HG03442 (cell line): ENCODE results near the gene DCAF12.
A peak's percentile ranks its signal among the peaks of the same experiment; 100 is the strongest.
"Not testable (repeated sequence)": the region's sequence is repeated elsewhere in the genome, so short reads cannot be mapped to it uniquely, and the experiment has no call there.

Experiments
- ATAC-seq: cut with Tn5 transposase; IDR thresholded peaks from one replicate; pipeline ENCODE4 v1.9.1; 2021; ENCODE audit warnings: mild to moderate bottlenecking, moderate library complexity; ENCODE audit not compliant: unreplicated experiment

DCAF12 gene

DNA sequence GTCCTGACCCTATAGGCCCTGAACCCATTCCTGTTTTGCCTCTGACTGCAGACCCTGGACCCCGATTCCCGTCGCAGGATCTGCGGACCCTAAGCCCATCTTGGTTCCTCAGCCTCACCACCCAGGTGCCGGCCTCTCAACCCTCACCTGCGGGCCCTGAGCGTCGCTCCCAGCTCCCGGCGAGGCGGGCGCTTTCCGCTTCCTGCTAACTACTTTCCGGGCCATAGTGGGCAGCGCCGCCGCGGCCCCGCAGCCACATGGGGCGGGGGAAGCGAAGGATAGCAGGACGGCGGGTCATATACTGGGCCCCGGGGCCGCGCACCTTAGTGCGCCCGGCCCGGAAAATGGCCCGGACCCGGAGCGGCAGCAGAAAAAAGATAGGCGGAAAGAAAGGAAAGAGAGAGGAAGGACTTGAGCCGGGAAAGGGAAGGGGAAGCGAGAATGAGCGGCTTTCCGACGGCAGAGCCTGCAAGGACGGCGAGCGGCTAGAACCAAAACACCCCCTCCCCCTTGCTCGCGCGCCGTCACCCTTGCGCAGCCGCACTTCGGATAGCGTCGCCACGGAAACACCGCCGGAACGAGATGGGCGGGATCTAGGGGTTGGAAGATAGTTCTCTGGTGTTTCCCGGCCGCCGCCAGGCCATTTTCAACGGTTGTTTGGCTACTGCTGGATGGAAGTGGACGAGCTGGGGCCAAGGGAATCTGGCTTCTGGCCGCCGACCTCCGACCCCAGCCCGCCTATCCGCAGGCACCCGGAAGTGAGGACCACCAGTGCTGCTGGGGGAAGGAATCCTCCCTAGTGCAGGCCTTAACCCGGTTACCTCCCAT, at the start of gene DCAF12:
DCAF12 (minus strand) TSS at position 492 of the 828 bp plus-strand sequence; CDS start at position 225, 267 bp downstream.
- peak; percentile 84 for ATAC-seq

DNA sequence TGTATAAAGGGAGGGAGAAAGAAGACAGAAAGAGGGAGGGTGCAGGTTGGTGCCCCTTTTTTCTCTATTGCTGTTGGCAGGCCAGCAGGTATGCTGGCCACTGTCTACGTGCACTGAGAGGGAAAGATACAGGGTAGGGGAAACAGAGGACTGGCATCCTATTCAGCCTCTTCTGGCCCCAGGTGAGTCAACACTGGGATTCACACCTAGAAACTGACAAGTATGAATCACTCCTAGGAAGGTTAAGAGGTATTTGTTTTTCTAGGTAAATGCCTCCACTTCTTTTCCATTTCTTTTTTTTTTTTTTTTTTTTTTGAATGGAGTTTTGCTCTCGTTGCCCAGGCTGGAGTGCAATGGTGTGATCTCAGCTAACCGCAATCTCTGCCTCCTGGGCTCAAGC, 49.6 kb upstream of the DCAF12 start:
- ATAC-seq, result no peak

DNA sequence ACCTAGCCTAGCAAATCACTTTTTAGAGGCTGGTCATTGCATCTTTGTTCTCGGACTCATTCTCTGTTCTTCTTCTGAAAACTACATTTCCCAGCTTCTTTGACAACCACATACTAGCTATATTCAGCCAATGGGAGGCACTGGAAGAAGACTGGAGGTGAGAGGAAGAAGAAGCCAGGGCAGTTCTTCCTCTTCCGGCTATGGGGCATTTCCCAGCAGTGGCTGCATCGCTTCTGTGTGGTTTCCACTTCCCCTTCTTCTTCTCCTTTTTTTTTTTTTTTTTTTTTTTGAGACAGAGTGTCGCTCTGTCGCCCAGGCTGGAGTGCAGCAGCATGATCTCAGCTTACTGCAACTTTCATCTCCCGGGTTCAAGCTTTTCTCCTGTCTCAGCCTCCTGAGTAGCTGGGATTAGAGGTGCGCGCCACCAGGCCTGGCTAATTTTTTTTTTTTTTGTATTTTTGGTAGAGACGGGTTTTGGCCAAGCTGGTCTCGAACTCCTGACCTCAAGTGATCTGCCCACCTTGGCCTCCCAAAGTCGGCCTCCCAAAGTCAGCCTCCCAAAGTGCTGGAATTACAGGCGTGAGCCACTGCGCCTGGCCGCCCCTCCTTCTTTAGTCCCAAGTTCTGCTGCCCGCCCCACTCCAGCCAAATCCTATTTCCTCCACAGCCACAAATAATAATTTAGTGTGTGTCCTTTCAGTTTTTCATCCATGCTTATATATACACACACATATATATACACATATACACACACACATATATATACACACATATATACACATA, 45.4 kb upstream of the DCAF12 start:
- no peak for ATAC-seq

DNA sequence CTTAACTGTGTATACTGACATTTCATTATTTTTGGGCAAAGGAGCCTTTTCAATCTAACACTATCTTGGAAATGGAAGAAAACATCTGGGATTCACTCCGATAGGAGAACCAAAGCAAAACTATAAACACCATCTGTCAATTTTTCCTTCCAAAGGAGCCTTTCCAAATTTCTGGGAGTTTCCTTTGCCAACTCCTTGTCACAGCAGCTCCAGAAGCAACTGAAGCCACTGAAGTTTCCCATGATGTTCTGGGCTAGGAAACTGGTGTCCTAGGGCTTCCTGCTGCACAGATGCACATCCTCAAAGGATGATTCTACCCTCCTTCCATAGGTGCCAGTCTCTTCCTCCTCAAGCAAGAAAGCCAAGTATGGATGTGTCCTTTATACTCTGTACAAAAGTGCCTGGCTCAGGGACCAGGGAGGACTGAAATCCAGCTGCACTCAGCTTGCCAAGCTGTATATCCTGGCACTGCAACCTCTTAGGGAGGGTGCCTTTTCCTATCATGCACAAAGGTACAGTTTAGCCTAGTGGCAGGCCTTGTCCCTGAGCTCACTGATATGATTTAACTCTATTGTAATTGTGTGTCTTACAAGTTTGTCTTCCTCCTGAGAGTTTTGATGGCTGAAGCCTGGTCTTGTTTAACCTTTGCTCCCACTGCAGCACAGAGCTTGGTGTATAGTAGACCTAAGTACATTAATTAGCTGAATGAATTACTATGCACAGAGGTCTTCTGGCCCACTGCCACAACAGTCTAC, 43.9 kb upstream of the DCAF12 start:
- no peak for ATAC-seq

DNA sequence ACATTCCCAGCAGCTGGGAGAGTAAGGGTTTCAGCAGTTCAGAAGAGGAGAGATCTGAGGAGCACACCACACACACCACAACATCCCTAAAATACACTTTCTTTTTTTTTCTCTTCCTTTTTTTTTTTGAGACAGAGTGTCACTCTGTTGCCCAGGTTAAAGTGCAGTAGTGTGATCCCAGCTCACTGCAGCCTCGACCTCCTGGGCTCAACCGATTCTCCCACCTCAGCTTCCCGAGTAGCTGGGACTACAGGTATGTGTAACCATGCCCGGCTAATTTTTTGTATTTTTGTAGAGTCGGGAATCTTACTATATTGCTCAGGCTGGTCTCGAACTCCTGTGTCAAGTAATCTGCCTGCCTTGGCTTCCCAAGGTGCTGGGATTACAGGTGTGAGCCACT, 42.6 kb upstream of the DCAF12 start:
- ATAC-seq, result no peak

DNA sequence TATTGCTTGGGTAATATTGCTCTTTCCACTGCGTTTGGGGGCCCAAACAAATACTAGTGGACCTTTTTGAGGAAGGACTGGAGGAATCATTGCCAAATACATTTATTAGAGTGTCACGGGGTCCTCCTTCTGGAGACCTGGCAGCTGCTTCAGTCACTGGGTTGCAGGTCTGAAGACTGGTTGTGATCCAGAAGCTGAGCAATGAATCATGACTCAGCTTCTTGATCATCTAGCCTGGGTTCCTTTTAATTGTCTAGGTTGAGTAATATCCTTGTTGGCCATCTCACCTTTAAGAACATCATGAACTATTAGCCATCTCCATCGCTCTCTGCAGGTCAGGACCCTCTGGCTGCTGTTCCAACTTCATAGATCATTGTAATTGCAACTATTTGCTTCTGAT, 36.9 kb upstream of the DCAF12 start:
- no peak for ATAC-seq

DNA sequence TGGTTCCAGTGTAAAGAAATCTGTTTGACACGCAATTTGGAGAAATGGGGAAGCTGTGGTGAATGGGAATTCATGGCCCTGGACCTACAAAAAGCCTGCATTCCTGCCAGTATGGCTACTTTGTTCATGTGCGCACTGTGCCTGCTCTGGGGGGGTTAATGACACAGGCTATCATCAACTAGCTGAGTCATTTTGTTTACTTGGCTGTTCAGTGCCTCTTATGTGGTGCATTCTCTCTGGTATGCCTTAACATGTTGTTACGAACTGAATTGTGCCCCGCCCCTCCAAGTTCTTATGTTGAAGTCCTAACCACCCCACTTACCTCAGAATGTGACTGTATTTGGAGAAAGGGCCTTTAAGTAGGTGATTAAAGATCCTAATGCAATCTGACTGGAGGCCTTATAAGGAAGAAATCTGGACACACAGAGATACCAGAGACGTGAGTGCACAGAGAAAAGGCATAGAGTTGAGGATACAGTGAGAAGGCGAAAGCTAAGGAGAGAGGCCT, 31.9 kb upstream of the DCAF12 start:
- ATAC-seq, result no peak

DNA sequence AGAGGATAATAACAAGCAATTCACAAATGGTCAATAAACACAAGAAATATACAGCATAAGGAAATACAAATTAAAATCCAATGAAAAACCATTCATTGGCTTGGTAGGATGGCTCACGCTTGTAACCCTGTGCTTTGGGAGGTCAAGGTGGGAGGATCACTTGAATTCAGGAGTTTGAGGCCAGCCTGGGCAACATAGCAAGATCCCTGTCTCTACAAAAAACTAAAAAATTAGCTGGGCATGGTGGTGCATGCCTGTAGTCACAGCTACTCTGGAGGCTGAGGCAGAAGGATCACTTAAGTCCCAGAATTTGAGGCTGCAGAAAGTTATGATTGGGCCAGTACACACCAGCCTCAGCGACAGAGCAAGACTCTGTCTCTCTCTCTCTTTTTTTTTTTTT, 31.4 kb upstream of the DCAF12 start:
- no peak for ATAC-seq

DNA sequence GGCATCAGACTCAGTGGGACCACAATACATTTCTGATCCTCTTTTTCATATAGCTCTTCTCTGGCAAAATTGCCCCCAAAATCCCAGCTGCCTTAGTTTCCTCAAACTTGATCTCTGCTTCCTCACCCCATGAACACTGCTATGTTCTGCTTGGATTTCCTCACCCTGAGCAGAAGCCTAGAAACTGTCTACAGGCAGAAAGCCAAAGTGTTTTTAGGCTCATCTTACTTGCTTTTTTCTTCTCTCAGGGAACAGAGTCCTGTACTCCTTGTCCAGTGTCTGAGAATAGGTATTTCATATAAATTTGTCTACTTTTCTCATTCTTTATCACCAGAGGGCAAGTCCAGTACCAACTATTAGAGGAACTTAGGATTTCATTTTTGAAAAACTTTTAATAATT, 30.8 kb upstream of the DCAF12 start:
- no peak for ATAC-seq

DNA sequence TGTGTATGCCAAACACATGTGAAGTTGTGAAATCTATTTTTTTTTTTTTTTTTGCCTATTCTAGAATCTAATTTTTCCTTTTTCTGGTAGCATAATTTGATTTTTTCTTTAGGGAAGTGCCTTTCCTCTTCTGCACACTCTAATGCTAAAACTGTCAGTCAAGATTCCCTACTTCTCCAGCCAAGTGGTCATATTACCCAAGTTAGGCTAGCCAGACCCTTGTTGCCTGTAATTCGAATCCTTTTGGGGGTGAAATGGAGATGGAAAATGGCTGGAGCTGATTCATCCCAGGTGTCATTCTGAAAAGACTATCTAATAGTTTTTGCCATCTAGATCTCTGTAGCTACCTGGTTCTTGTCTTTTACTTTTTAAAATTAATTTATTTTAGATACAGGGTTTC, 27.6 kb upstream of the DCAF12 start:
- no peak for ATAC-seq

DNA sequence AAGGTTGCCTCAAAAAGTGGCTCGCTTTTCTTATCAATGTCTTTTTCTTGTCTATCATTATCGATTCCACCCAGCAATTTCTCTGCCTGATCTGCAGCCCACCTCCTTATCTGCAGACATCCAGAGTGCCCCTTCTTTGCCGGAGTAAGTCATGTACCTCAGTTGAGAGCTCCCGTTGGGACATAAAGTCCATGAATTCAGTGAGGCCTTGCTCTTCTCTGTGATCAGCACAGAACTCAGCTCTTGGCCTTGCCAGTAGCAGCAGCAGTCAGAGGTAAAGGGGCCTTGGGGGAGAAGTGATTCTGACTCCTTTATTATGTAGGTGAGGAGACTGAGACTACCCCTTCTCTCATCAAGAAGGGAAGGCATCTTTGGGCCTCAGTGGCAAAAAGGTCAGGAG, 24.9 kb upstream of the DCAF12 start:
- ATAC-seq, result no peak

DNA sequence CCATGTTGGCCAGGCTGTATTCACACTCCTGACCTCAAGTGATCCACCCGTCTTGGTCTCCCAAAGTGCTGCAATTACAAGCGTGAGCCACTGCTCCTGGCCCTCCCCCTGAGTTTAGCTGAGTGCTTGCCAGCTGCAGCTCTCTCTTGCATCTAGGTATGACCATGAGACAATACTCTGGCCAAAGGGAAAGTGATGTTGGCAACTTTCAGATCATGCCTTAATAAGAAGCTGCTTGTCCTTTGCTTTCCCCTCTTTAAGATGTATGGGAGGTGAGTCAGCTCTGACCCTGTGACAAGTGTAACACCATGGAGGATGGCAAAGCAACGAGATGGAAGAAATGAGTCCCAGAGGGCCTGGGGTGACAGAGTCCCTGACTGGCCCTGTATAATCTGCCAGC, 18.7 kb upstream of the DCAF12 start:
- ATAC-seq, result no peak

DNA sequence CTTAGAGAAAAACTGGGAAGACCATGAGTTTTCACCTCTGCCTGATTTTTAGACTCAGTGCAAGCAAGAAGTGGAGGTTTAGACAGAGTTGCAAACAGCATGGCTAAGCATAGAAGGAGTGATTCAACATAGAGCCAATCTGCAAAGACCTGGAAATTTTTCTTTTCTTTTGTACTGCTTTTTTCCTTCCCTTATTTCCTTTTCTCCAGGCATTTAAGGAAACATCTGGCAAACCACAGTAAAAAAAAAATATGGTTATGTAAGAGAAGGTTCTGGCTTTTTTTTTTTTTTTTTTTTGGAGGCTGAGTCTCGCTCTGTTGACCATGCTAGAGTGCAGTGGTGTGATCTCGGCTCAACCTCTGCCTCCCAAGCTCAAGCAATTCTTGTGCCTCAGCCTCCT, 16.6 kb upstream of the DCAF12 start:
- ATAC-seq, result no peak

DNA sequence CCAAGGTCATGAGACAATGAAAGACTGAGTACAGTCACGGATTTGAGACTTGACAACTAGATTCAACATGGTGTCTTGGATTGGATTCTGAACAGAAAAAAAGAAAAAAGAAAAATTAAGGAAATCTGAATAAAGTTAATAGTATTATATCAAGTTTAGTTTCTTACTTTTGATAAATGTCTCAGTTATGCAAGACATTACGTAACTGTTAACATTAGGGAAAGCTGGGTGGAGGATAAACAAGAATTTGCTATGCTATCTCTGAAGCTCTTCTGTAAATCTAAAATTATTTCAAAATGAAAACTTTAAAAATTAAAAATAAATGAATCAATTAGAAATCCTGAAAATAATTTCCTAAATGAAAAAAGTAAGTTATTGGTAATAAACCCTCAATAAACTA, 14.4 kb upstream of the DCAF12 start:
- ATAC-seq, result no peak

DNA sequence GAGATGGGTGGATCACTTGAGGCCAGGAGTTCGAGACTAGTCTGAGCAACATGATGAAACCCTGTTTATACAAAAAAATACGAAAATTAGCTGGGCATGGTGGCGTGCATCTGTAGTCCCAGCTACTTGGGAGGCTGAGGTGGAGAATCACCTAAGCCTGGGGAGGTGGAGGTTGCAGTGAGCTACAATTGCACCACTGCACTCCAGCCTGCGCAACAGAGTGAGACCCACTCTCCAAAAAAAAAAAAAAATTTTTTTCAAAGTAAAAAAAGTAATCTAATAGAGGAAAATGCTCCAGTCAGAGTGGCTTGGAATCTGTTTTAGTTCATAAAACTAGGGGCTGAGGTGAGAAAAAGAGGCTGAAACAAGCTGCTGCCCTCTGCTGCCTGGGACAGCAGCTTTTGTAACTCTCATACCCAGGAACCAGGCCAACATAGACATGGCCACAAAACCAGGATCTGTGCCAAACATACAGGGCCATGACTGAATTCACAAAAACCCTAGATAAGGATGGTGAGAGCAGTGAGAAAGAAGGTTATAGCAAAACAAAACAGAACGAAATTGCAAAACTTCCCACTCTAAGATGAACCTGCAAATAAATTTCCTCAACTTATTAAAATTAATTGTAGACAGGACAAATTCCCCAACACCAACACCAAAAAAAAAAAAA, 13.1 kb upstream of the DCAF12 start:
- ATAC-seq, result no peak

DNA sequence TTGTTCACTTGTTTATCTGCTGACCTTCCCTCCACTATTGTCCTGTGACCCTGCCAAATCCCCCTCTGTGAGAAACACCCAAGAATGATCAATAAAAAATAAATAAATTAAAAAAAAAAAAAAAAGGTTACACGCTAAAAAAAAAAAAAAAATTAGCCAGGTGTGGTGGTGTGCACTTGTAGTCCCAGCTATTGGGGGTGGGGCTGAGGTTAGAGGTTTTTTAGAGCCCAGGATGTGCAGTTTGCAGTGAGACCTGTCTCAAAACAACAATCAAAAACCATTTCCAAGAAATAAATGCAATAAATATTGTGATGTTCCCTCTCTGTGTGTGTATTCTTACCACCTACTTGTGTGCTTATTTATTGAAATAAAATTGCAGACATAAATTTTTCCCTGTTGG, 12.1 kb upstream of the DCAF12 start:
- not testable (repeated sequence) for ATAC-seq

DNA sequence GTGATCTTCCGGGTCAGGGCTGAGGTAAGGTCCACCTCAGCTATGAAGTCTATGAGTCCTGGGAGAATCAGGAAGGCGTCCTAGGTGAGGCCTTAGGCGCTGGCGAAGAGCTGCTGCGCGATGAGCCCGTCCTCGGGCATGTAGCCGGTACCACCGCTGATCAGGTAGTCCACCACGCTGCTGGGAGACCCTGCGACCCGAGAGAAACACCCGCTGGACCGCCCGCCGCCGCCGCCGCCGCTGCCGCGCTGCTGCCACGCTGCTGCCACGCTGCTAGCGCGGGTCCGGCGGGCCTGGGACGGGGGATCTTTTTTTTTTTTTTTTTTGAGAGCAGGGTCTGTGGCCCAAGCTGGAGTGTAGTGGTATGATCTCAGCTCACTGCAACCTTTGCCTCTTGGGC, 8.0 kb upstream of the DCAF12 start:
- ATAC-seq, result no peak

DNA sequence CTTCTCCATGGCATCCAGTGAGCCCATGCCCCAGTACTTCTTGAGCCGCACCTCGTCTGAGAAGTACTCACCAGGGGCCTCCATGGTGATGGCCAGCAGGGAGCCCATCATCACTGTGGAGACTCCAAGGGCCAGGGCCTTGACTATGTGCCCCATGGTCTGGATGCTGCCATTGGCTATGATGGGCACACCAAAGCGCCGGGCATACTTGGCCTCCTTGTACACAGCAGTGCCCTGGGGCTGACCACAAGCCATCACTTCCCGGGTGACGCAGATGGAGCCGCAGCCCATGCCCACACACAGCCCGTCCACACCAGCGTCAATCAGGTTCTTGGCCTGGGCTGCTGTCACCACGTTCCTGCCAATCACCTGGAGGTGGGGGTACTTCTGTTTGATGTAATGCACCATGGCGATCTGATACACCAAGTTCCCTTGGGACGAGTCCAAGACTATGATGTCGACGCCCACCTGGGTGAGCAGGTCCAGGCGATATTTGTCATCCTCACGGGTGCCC, 7.0 kb upstream of the DCAF12 start:
- ATAC-seq, result no peak

DNA sequence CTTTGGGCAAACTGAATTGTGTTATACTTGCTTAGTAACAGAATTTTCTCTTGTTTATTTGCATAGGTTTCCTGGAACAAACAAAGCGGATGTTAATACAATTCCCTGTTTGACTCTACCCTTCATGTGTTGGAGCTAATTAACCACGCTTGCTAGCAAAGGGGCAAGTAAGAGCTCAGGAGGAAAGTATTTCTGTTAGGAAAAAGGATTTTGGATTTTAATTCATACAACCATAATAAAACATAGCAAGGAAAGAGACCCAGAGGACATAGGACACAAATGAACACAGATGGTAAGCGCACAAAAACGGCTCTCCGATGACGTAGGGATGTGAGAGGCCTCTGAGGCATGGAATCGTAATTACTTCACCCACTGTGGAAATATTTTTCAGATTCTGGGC, 5.1 kb upstream of the DCAF12 start:
- no peak for ATAC-seq
